ENCODE measurements around the gene MROH2A. TPM values are rescaled to one million over a fixed set of nuclear protein-coding genes. Genes with fewer than 3 reads are reported as not detected.

Gene MROH2A
- total RNA-seq, 1 donor from 2014 or later: not detected

DNA sequence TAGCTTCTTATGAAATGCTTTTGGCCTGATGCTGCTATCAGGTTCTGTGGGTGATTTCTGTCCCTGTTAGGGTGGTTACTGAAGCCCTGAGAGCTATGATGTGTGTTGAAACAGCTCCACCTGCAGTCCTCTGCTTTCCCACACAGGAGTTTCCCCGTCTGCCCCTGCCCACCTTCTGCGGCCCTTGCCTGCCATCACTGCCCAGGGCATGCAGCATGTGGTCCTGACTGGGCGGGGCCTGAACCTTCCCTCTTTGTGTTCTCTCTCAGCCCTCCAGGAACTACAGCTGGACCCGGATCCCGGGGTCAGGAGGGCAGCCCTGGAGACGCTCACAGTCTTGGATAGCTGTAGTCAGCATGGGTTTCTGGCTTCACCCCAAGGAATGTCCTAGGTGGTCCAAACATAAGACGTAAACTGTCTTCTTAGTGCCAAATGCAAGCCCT is 54.8 kb downstream of the MROH2A start:
- TF ChIP-seq, protein P1, sequence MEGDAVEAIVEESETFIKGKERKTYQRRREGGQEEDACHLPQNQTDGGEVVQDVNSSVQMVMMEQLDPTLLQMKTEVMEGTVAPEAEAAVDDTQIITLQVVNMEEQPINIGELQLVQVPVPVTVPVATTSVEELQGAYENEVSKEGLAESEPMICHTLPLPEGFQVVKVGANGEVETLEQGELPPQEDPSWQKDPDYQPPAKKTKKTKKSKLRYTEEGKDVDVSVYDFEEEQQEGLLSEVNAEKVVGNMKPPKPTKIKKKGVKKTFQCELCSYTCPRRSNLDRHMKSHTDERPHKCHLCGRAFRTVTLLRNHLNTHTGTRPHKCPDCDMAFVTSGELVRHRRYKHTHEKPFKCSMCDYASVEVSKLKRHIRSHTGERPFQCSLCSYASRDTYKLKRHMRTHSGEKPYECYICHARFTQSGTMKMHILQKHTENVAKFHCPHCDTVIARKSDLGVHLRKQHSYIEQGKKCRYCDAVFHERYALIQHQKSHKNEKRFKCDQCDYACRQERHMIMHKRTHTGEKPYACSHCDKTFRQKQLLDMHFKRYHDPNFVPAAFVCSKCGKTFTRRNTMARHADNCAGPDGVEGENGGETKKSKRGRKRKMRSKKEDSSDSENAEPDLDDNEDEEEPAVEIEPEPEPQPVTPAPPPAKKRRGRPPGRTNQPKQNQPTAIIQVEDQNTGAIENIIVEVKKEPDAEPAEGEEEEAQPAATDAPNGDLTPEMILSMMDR (conservative IDR thresholded peaks at IDR 0.05): peak; percentile 68
- Mint-ChIP-seq H3K9me3 (no peaks in the 10 kb centered on the region), H3K4me3 (no peak overlapping the region), H3K36me3 (peaks cover 11% of the 10 kb centered on the region), H3K27ac (no peak overlapping the region), H3K4me1 (ENCODE audit: unreplicated experiment) (peaks cover 9% of the 10 kb centered on the region), H3K27me3 (no peaks in the 10 kb centered on the region)
- DNase-seq (ENCODE audit: extremely low spot score, unreplicated experiment): no peak

DNA sequence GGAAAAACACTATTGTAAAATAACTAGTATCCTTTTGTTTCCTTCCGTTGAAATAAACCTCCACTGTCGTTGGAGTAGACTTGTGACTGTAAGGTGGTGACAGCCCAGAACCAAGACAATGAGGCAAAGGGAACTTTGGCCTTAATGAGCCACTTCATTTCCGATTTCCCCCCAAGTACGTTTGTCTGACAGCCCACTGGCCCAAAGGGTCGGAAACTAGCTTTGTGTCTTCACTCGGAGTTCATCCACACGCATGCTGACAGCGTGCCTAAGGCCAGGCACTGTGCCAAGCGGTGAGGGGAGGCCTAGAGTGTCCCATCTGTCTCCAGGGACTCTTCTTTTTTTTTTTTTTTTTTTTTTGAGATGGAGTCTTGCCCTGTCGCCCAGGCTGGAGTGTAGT is 55.2 kb downstream of the MROH2A start:
- Mint-ChIP-seq H3K9me3 (no peaks in the 10 kb centered on the region), H3K4me3 (no peak overlapping the region), H3K4me1 (ENCODE audit: unreplicated experiment) (peaks cover 13% of the 10 kb centered on the region), H3K27ac (no peak overlapping the region), H3K27me3 (no peaks in the 10 kb centered on the region), H3K36me3 (peaks cover 16% of the 10 kb centered on the region)
- TF ChIP-seq, protein P1 (conservative IDR thresholded peaks at IDR 0.05): no peak
- no peak for DNase-seq (ENCODE audit: extremely low spot score, unreplicated experiment)

DNA sequence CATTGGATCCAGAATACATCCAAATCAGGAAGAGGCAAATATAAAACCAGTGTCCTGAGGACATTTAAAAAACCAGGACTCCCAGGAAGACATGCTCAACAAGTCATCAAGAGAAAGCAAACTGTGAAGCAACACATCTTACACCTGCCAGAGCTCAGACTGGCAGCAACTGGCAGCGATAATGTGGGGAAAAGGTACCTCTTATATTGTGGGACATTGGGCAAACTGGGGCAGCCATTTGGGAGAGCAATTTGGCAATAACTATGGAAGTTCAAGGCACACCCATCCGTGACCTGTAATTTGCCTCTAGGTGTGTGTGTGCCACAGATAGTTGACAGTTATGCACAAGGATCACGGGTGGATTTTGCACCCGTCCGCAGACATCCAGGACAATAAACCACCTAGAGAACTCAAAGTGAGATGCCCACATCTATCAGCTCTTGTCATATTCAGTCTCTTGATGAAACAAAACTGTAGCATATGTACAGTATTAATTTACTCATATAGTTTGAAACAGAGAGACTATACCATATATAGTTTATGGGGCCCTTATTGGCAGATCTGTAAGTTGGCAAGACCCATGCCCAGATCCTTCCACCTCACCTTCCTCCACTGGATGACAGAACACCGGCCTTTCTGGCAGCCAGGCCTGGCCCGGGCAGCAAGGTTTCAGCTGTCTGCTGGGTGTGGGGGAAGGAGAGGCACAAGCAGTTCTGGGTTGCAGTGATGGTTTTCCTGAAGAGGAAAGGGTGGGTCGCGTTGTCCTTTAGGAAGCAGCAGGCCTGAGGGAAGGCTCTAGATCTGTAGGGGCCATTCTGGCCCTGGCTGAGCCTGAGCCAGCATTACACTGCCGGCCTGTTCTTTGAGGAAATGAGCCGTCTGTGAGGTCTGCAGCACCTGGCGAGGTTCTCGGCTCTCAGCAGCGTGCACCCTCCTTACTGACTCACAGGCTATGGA is 57.4 kb downstream of the MROH2A start:
- no peak overlapping the region for H3K27ac Mint-ChIP-seq
- H3K4me3 Mint-ChIP-seq: no peak overlapping the region
- TF ChIP-seq, protein P1 (conservative IDR thresholded peaks at IDR 0.05): no peak
- no peak for DNase-seq (ENCODE audit: extremely low spot score, unreplicated experiment)
- H3K9me3 Mint-ChIP-seq: no peaks in the 10 kb centered on the region
- peaks cover 14% of the 10 kb centered on the region for H3K4me1 Mint-ChIP-seq (ENCODE audit: unreplicated experiment)
- H3K27me3 Mint-ChIP-seq: no peaks in the 10 kb centered on the region
- peaks cover 18% of the 10 kb centered on the region for H3K36me3 Mint-ChIP-seq

DNA sequence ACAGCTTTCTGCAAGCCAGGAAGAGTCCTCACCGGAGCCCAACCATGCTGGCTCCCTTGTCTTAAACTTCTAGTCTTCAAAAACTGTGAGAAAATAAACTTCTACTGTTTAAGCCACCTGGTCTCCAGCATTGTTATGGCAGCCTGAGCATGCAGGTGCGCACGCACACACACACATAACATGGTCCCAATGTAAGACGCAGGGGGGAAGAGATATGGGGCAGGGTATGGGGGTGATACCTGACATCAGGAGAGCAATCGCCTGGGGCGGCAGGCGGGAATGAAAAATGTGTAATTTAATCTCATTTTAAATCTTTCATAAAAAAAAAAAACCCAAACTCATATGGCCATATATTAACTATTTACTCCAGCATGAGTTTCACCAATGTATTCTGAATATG is 58.2 kb downstream of the MROH2A start:
- TF ChIP-seq, protein P1 (conservative IDR thresholded peaks at IDR 0.05): no peak
- H3K36me3 Mint-ChIP-seq: peaks cover 22% of the 10 kb centered on the region
- no peak overlapping the region for H3K27ac Mint-ChIP-seq
- DNase-seq (ENCODE audit: extremely low spot score, unreplicated experiment): no peak
- H3K27me3 Mint-ChIP-seq: no peaks in the 10 kb centered on the region
- no peaks in the 10 kb centered on the region for H3K9me3 Mint-ChIP-seq
- peaks cover 14% of the 10 kb centered on the region for H3K4me1 Mint-ChIP-seq (ENCODE audit: unreplicated experiment)
- H3K4me3 Mint-ChIP-seq: no peak overlapping the region

DNA sequence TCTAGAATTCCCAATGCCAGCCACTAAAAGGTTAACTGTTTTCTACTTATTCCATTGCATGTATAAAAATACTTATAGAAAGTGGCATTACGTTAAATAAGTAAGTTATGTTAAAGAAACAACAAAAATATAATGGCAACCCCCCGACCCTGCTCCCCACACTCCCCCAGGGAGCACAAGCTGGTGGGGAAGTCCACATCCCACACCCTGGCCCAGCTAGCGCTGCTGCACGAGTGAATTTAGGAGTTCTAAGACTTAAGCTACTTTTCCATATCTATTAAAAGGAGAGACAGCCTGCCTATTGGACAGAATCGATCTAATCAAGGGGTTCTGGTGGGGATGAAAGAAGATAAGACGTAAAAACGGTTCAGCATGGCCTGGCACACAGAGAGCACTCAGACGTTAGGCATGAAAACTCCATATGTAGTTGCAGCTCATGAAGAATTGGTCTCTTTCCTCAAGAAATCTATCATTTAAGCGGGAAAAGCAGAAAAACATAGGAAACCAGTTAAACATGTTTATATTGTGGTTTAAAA is 59.6 kb downstream of the MROH2A start:
- H3K27ac Mint-ChIP-seq: peak overlapping the region; percentile 1

More for the DNA sequence above, 59.6 kb downstream of the MROH2A start:
- no peak for DNase-seq (ENCODE audit: extremely low spot score, unreplicated experiment)
- Mint-ChIP-seq H3K9me3 (no peaks in the 10 kb centered on the region), H3K4me1 (ENCODE audit: unreplicated experiment) (peaks cover 14% of the 10 kb centered on the region), H3K27me3 (no peaks in the 10 kb centered on the region), H3K4me3 (no peak overlapping the region), H3K36me3 (peaks cover 31% of the 10 kb centered on the region)
- TF ChIP-seq, protein P1 (conservative IDR thresholded peaks at IDR 0.05): peak; percentile 24
